Body of pancreas (tissue), 4 donors: ENCODE results near the gene ZNF791.

ENCODE experiments used
- CTCF ChIP-seq, 7 experiments: fragments of 450-650 bp in 4 of 7; fragments of 200-600 bp in 3 of 7; sonication (generic) in 3 of 7; IDR thresholded peaks; one replicate each; pipeline ENCODE4 v1.5.1; 2016 to 2019; ENCODE audit warnings: antibody characterized with exemption in 7 of 7
- POLR2A ChIP-seq, 3 donors: fragments of 450-650 bp; IDR thresholded peaks; one replicate each; pipeline ENCODE4 v1.6.1; 2016; ENCODE audit warnings: antibody characterized with exemption in 3 of 3, mild to moderate bottlenecking in 2 of 3

DNA sequence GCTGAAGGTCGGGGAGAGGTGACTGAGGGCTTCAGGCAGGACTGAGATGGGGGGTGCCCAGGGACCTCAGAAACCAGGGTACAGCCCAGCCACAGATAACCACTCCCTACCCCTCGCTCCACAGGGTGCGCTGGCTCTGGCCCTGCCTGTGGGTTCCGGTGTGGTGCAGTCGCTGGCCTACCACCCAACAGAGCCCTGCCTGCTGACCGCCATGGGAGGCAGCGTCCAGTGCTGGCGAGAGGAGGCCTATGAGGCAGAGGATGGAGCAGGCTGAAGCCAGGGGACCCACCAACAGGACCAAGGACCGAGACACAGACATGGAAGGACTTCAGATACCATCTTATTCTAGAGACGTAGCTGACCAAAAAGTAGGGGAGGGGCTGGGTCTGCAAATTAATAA lies 64.7 kb downstream of the ZNF791 start:
- no peak for TF ChIP-seq POLR2A (IDR thresholded peaks at IDR 0.05)
- no peak for TF ChIP-seq CTCF (IDR thresholded peaks at IDR 0.05)
